Measurements from ENCODE around the gene MYCN.

GRCh38 chr2:15920696-15921095, 19.7 kb upstream of the MYCN start:
- TF ChIP-seq CTCF (IDR thresholded peaks at IDR 0.05) = no peak
- TF ChIP-seq POLR2A (IDR thresholded peaks at IDR 0.05) = no peak
